GM18505 (cell line): ENCODE measurements around the gene LGR4.
A peak's percentile ranks its signal among the peaks of the same experiment; 100 is the strongest.
"Not testable (repeated sequence)": the region's sequence is repeated elsewhere in the genome, so short reads cannot be mapped to it uniquely, and the experiment has no call there.

Source experiments
- ATAC-seq: cut with Tn5 transposase; IDR thresholded peaks from one replicate; pipeline ENCODE4 v1.9.1; 2021; ENCODE audit not compliant: unreplicated experiment
- POLR2A ChIP-seq: IDR thresholded peaks from 4 replicates; pipeline ENCODE4 v1.6.1; 2011; ENCODE audit warnings: borderline replicate concordance; ENCODE audit not compliant: insufficient read depth, insufficient read length; ENCODE audit errors: extremely low read depth

Gene LGR4, protein sequence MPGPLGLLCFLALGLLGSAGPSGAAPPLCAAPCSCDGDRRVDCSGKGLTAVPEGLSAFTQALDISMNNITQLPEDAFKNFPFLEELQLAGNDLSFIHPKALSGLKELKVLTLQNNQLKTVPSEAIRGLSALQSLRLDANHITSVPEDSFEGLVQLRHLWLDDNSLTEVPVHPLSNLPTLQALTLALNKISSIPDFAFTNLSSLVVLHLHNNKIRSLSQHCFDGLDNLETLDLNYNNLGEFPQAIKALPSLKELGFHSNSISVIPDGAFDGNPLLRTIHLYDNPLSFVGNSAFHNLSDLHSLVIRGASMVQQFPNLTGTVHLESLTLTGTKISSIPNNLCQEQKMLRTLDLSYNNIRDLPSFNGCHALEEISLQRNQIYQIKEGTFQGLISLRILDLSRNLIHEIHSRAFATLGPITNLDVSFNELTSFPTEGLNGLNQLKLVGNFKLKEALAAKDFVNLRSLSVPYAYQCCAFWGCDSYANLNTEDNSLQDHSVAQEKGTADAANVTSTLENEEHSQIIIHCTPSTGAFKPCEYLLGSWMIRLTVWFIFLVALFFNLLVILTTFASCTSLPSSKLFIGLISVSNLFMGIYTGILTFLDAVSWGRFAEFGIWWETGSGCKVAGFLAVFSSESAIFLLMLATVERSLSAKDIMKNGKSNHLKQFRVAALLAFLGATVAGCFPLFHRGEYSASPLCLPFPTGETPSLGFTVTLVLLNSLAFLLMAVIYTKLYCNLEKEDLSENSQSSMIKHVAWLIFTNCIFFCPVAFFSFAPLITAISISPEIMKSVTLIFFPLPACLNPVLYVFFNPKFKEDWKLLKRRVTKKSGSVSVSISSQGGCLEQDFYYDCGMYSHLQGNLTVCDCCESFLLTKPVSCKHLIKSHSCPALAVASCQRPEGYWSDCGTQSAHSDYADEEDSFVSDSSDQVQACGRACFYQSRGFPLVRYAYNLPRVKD

DNA sequence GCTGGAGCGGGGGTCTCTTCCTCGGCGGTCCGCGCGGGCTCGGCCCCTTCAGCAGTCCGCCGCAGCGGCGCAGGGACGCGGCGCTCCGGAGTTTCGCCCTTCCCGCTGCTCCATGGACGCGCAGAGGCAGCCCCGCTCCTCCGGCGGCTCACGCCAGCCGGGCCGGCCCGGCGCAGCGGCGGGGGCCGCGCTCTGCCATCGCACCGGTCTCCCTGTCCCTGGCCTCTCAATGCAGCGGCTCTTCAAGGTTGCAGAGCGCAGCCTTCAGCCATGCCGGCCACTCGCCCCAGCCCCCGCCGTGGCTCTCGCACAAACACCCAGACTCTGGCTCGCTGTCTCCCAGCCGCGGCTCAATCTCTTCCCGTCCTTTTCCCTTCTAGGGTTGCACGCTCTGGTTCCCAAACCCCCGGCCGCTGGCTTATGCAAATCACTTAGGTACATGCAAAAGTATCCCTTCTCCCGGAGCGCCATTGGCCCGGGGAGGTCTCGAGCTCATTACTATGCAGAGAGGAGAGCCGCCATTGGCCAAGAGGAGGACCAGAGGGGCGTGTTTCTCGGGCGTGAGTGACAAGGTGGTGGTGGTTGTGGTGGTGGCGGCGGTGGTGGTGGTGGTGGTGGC, at the start of gene LGR4:
LGR4 (minus strand) TSS at position 393 of the 619 bp plus-strand sequence. CDS start 488 bp downstream, outside the sequence.
- no peak for TF ChIP-seq POLR2A
- ATAC-seq: peak; percentile 89

DNA sequence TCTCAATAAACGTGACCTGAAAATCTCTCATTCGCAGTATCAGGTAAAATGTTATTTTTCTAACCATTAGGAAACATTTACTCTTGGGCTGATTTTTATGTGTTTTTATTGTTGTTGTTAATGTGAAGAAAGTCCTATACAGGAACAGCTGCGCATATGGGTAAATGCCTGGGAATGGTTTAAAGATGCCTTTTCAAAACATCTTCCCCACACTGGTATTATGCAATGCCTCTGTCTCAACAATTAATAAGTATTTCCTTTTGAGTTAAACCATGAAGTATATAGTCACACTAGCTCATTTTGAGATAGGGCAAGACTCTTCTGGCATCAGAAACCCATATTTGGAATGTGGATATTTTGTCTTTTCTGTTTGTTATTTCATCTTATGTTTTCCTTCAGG, 47.6 kb upstream of the LGR4 start:
- no peak for TF ChIP-seq POLR2A
- no peak for ATAC-seq

DNA sequence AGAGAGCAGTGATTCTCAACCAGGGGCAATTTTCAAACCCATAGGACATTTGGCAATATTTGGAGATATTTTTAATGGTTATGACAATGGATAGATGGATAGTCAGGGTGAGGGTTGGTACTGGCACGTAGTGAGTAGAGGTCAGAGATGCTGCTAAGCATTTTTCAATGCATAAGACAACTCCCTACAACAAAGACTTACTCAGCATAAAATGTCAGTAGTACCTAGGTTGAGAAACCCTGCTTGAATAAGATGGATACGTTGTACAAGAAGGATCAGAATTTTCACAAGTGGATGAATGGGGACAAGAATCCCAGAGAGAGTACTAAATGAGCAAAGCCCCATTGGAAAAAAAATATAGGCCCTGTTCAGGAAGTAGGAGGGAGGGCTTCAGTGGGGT, 45.9 kb upstream of the LGR4 start:
- ATAC-seq: no peak
- no peak for TF ChIP-seq POLR2A

DNA sequence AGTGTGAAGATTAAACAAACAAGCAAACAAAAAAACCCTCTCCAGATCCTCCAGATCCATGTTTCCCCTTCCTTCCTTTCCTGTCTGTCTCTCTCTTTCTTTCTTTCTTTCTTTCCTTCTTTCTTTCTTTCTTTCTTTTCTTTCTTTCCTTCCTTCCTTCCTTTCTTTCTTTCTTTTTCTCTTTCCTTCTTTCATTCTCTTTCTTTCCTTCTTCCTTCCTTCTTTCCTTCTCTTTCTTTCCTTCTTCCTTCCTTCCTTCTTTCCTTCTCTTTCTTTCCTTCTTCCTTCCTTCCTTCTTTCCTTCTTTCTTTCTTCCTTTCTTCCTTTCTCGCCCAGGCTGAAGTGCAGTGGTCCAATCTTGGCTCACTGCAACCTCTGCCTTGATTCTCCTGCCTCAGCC, 44.9 kb upstream of the LGR4 start:
- ATAC-seq: not testable (repeated sequence)

DNA sequence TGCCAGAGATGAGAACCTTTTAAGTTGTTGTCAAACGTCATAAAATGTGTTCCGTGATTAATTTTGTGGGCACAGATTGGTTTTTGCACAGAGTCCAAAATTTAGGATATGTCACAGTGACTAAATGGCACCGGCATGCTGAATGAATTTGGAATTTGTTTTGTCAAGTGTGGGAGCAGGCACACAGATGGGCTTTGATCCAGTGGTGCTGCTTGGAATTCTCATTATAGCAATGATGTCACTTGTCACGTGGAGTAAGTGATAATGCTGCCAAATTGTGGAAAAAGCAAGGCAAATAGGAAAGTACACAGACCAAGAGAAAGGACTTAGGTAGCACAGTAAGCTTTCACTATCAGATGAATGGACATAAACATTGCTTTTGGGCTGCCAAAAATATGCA, 42.0 kb upstream of the LGR4 start:
- ATAC-seq: no peak
- TF ChIP-seq POLR2A: no peak

DNA sequence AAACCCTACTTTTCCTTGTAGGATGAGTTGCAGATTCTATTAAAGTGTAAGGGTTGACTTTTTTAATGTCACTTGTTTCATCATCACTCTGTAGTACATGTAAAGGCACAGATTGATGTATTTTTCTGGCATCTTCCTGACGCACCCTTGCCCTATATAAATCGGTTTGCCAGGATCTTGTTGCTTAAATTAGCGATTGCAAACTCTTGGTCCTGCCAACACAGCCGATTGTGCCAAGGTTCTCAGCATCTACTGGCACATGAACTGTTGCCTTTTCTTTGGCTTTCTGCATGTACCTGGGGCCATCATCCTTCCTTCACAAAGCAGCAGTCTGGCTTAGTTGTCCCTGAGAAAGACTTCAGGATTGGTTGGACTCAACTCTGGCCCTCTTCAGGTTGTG, 41.5 kb upstream of the LGR4 start:
- ATAC-seq: no peak
- no peak for TF ChIP-seq POLR2A

DNA sequence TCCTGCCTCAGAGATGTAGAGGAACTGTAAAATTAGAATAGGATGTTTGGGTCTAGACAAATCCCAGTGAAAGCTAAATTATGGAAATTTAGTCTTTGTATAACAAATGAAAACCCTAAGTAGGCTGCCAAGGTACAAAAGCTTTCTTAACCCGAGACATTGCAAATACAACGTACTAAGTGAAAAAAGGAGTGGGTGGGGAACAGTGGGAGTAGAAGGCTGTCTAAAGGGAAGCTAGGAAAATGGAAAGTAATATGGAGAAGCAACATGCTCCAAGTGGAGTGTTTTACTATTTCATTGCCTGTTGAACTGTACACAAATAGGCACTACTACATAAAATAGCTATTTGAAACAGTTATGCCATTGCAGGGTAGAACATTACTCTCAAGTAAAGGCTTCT, 40.8 kb upstream of the LGR4 start:
- TF ChIP-seq POLR2A: no peak
- no peak for ATAC-seq

DNA sequence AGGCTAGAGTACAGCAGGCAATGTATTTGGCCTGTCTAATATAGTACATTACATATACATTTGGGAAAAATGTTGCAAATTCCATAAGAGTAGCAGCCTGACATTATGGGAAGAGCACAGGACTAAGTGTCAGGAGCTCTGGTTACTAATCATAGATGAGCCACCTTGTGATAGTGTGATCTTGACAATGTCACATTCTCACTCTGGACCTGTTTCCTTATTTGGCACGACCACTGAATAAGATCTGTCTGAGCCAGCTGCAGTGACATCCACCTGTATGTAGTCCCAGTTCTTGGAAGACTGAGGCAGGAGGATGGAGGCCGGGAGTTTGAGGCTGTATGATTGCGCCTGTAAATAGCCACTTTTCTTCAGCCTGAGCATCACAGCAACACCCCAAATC, 39.6 kb upstream of the LGR4 start:
- TF ChIP-seq POLR2A: no peak
- ATAC-seq: no peak

DNA sequence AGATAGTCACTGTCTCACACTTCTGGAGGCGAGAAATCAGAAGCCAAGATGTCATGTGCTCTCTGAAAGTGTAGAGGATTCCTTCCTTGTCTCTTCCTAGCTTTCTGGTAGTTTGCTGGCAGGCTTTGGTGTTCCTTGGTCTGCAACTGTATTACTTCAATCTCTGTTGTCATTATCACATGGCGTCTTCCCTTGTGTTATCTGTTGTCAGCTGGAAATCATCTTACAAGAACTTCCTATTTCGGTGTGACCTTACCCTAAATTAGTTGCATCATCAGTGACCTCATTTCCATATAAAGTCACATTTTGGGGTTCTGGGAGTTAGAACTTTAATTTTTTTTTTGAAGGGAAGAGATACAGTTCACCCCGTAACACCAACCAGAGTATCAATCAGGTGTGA, 37.3 kb upstream of the LGR4 start:
- no peak for TF ChIP-seq POLR2A
- ATAC-seq: no peak

DNA sequence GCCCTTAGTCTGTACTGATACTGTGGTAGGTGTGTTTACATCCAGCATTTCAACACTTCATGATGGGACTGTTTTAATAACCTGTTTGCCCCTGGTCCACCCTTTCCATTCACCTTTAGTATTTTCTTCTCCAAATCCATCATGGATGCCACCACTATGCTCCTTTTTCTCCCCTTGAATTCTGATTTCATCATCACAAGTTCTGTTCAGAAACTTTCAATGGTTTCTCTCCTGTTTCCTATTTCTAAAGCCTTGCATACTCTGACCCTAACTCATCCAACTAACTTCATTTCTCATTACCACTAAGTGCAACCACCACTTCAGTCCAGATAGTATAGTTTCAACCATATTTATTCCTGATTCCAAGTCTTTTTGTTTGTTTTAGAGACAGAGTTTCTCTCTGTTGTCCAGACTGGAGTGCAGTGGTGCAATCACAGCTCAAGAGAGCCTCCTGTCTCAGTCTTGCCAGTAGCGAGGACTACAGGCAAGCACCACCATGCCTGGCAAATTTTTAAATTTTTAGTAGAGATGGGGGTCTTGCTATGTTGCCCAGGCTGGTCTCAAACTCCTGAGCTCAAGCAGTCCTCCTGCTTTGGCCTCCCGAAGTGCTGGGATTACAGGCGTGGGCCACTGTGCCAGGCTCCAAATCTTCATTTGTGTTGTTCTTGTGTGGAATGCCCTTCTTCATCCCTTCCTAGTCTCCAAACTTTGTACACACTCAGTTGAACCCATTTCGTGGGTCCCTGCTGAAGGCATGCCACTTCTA, 35.1 kb upstream of the LGR4 start:
- no peak for TF ChIP-seq POLR2A
- no peak for ATAC-seq

DNA sequence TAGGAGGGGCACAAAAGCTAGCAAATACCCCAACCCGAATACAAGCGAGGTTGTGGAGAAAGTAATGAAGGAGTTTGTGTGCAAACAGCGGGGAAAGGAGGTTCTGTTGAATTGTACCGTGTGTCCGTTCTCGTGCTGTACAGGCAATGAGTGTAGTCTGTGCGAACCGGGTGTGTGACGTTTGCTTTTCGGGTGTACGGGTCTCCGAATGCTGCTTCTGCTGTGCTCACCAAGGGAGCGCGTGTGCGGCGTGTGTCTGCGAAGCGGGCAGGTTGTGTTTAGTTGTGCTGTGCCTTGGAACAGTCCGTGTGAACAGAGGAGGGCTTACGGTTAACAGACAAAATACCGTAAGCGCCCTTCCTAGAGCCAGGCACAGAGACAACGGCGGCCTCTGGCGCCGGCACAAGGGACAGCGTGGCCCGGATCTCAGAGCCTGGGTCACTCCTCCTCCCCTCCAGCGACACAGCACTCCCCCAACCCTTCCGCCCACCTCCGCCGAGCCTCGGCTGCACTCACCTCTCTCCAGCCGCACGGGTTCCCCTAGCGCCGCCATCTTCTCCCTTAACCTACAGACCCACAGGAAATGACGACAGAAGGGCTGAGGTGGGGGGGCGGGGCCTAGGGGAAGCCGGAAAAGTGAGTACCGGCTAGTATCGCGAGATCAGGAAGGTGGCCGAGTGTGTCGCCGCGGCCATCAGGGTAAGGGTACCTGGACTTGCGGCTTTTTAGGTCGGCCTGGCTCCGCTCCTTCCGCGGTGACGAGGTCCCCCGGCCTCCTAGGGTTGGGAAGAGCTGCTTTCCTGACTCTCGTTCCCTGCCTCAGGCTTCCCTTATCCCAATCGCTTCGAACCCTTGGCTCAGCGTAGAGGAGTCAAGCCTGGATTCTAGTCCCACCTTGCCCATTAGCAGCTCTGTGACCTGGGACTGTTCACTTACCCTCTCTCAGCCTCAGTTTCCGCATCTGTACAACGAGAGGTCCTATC, 33.9 kb upstream of the LGR4 start, which contains the start of gene LIN7C:
LIN7C (minus strand) TSS at position 570 of the 983 bp plus-strand sequence; CDS start at position 553, 17 bp downstream.
- ATAC-seq: peak; percentile 96
- peak; percentile 95 for TF ChIP-seq POLR2A

DNA sequence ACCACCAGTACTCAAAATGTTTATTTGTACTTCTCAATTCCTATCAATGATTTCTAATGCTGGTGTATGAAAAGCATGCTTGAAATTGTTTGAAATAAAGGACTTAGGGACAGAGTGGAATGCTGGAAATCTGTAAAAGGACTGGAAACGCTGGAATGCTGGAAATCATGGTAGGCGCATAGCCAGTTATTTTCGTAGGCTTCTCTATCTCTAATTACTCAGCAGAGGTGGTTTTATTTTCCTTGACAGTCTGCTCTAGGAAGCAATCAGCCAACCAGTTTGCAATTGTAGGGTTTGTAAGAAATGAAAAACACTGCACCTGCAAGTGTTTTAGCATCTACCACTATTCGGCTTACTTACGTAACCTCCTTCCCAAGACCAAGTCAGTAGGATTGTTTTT, 33.2 kb upstream of the LGR4 start:
- ATAC-seq: peak; percentile 1

More for the DNA sequence above, 33.2 kb upstream of the LGR4 start:
- no peak for TF ChIP-seq POLR2A
